Anterior cingulate cortex (tissue), 58 donors: Measurements from ENCODE around the gene ZNF213.

Experiments used
- DNase-seq, 58 donors: peaks; one replicate each; lab custom pipeline; 2025; lab: John Stamatoyannopoulos, UW

The ZNF213 gene

GRCh38 chr16:3134338-3135125 lies at the start of gene ZNF213:
Gene ZNF213 (plus strand): TSS chr16:3135029. CDS start chr16:3137281, 2,252 bp downstream.
- peak; percentile 69 to 98 (median 93) for DNase-seq

GRCh38 chr16:3085868-3086595 lies 48.8 kb upstream of the ZNF213 start:
- no peak for DNase-seq

- no peak for DNase-seq
These were observed 48.1 kb upstream of the ZNF213 start for GRCh38 chr16:3086596-3087242.

- DNase-seq: no peak
These were observed 47.3 kb upstream of the ZNF213 start for GRCh38 chr16:3087243-3088235.

- no peak for DNase-seq
These were observed 46.4 kb upstream of the ZNF213 start for GRCh38 chr16:3088450-3088849.

GRCh38 chr16:3088925-3089716 lies 45.7 kb upstream of the ZNF213 start:
- DNase-seq: no peak

- no peak for DNase-seq
These were observed 44.9 kb upstream of the ZNF213 start for GRCh38 chr16:3089717-3090592.

GRCh38 chr16:3091551-3091950 lies 43.3 kb upstream of the ZNF213 start:
- no peak for DNase-seq

- DNase-seq: peak in 1 of 58 donors; percentile 7
These were observed 42.3 kb upstream of the ZNF213 start for GRCh38 chr16:3092501-3092941.

GRCh38 chr16:3094289-3095027 lies 40.4 kb upstream of the ZNF213 start:
- DNase-seq: no peak

- DNase-seq: no peak
These were observed 39.0 kb upstream of the ZNF213 start for GRCh38 chr16:3095869-3096268.

GRCh38 chr16:3096362-3096761 lies 38.5 kb upstream of the ZNF213 start:
- no peak for DNase-seq

GRCh38 chr16:3097266-3097665 lies 37.6 kb upstream of the ZNF213 start:
- no peak for DNase-seq

GRCh38 chr16:3098459-3099394 lies 36.1 kb upstream of the ZNF213 start, which contains the start of gene ZSCAN10:
Gene ZSCAN10 (minus strand): TSS chr16:3099294. CDS start chr16:3092937, 6,357 bp downstream.
- no peak for DNase-seq

GRCh38 chr16:3099395-3099731 lies 35.5 kb upstream of the ZNF213 start:
- DNase-seq: no peak
